ENCODE measurements around the gene TREML4. TPM values are rescaled to one million over a fixed set of nuclear protein-coding genes. Genes with fewer than 3 reads are reported as not detected.

The TREML4 gene
- total and polyA plus RNA-seq, 10 of the 15 experiments (the other 5 are each of a cell fraction or from before 2014, with no cell fraction given) = not detected

- TF ChIP-seq ATF7 (IDR thresholded peaks at IDR 0.05; ENCODE audit: low read depth) (peak; percentile 91), USF1 (IDR thresholded peaks at IDR 0.05; ENCODE audit: borderline replicate concordance, extremely low read length, insufficient read depth, low read depth, low read length) (peak; percentile 49), MXI1 (IDR thresholded peaks at IDR 0.05; ENCODE audit: low read depth, low read length) (peak; percentile 70), JUNB (IDR thresholded peaks at IDR 0.05) (peak; percentile 46), IKZF2 (IDR thresholded peaks at IDR 0.05) (peak; percentile 13 to 35; a peak in 2 of 4 replicates), NFYA (IDR thresholded peaks at IDR 0.05; ENCODE audit: borderline replicate concordance, low read depth, low read length) (no peak), RAD51 (IDR thresholded peaks at IDR 0.05) (peak; percentile 98), DPF2 (IDR thresholded peaks at IDR 0.05) (peak; percentile 77), CREB1 (IDR thresholded peaks at IDR 0.05; ENCODE audit: low read depth) (peak; percentile 76), SMC3 (IDR thresholded peaks at IDR 0.05; ENCODE audit: borderline replicate concordance, low read length) (no peak), IKZF1 (conservative IDR thresholded peaks at IDR 0.05) (peak; percentile 56; the same call in 1 of the 2 replicates), RFX5 (IDR thresholded peaks at IDR 0.05; ENCODE audit: low read depth, low read length) (peak; percentile 94), RUNX3 (IDR thresholded peaks at IDR 0.05; ENCODE audit: low read length) (peak; percentile 46; the same call in 1 of the 2 replicates), NFIC (IDR thresholded peaks at IDR 0.05; ENCODE audit: low read depth, low read length) (peak; percentile 67; the same call in 1 of the 2 replicates), YY1 (IDR thresholded peaks at IDR 0.05; ENCODE audit: low read depth, low read length) (0 out of 2 replicates have a peak, but pooled peaks have one; percentile 22), MTA2 (IDR thresholded peaks at IDR 0.05; ENCODE audit: low read depth) (peak; percentile 80), ZNF207 (IDR thresholded peaks at IDR 0.05; ENCODE audit: borderline replicate concordance) (0 out of 2 replicates have a peak, but pooled peaks have one; percentile 45), MEF2B (IDR thresholded peaks at IDR 0.05; ENCODE audit: partially characterized antibody, poor library complexity, severe bottlenecking) (peak; percentile 82), TARDBP (IDR thresholded peaks at IDR 0.05; ENCODE audit: borderline replicate concordance) (no peak), NBN (IDR thresholded peaks at IDR 0.05) (peak; percentile 42; the same call in 1 of the 2 replicates), CUX1 (IDR thresholded peaks at IDR 0.05; ENCODE audit: insufficient replicate concordance, low read depth, low read length) (peak; percentile 36), EP300 (IDR thresholded peaks at IDR 0.05; ENCODE audit: borderline replicate concordance in 1 of 2, control insufficient read depth in 1 of 2, low read depth in 2 of 2, low read length in 2 of 2) (peak in 1 of 2 experiments; percentile 85; a peak in 2 of 4 replicates)
Observed at GRCh38 chr6:41288030-41288753, 60.0 kb downstream of the TREML4 start (continued).
